Effector CD8-positive, alpha-beta T cell (primary cell): ENCODE data around the gene KRT85.

Experiments
- DNase-seq: peaks from one replicate; lab custom pipeline; 2025; lab: John Stamatoyannopoulos, UW

The KRT85 gene

GRCh38 chr12:52367876-52368275 is 595 bp upstream of the KRT85 start:
- DNase-seq = no peak

- no peak for DNase-seq
Observed at GRCh38 chr12:52364901-52365489, 2.3 kb downstream of the KRT85 start.

- DNase-seq = no peak
Observed at GRCh38 chr12:52364061-52364460, 3.2 kb downstream of the KRT85 start.

GRCh38 chr12:52363111-52363679 is 4.1 kb downstream of the KRT85 start:
- no peak for DNase-seq

- DNase-seq = no peak
Observed at GRCh38 chr12:52362118-52362726, 5.1 kb downstream of the KRT85 start.

GRCh38 chr12:52361553-52361952 is 5.7 kb downstream of the KRT85 start:
- no peak for DNase-seq

- no peak for DNase-seq
Observed at GRCh38 chr12:52360663-52361271, 6.5 kb downstream of the KRT85 start.

- DNase-seq = no peak
Observed at GRCh38 chr12:52360106-52360662, 7.1 kb downstream of the KRT85 start.

GRCh38 chr12:52359621-52360061 is 7.6 kb downstream of the KRT85 start:
- DNase-seq = no peak

GRCh38 chr12:52358575-52359350 is 8.5 kb downstream of the KRT85 start:
- no peak for DNase-seq

GRCh38 chr12:52356762-52357580 is 10.3 kb downstream of the KRT85 start:
- no peak for DNase-seq

GRCh38 chr12:52356031-52356761 is 11.1 kb downstream of the KRT85 start:
- no peak for DNase-seq

- DNase-seq = no peak
Observed at GRCh38 chr12:52355176-52355575, 12.1 kb downstream of the KRT85 start.

- DNase-seq = no peak
Observed at GRCh38 chr12:52354200-52354599, 13.1 kb downstream of the KRT85 start.

- no peak for DNase-seq
Observed at GRCh38 chr12:52353766-52354165, 13.5 kb downstream of the KRT85 start.

GRCh38 chr12:52352951-52353350 is 14.3 kb downstream of the KRT85 start:
- no peak for DNase-seq

GRCh38 chr12:52351196-52352059 is 15.9 kb downstream of the KRT85 start:
- peak; percentile 18 for DNase-seq

GRCh38 chr12:52350786-52351185 is 16.5 kb downstream of the KRT85 start:
- DNase-seq = no peak

- DNase-seq = no peak
Observed at GRCh38 chr12:52350021-52350620, 17.2 kb downstream of the KRT85 start.
